Ammon's horn (tissue), 1 donor: ENCODE data around the gene PLEK.
"Not testable (repeated sequence)": the region's sequence is repeated elsewhere in the genome, so short reads cannot be mapped to it uniquely, and the experiment has no call there.

ENCODE experiments used
- DNase-seq: peaks from one replicate; pipeline ENCODE4 v3.0.0-alpha.2; 2016; ENCODE audit warnings: low spot score

Gene PLEK

GRCh38 chr2:68365087-68365486 lies at the start of gene PLEK:
Gene PLEK (plus strand): TSS chr2:68365282. CDS start chr2:68365352, 70 bp downstream.
- peak; percentile 72 for DNase-seq

- no peak for DNase-seq
Observed at GRCh38 chr2:68316111-68316510, 49.0 kb upstream of the PLEK start.

GRCh38 chr2:68317971-68318913 lies 46.8 kb upstream of the PLEK start:
- DNase-seq: peak; percentile 55

- DNase-seq: peak; percentile 46
Observed at GRCh38 chr2:68318914-68319397, 46.1 kb upstream of the PLEK start.

GRCh38 chr2:68319398-68320117 lies 45.5 kb upstream of the PLEK start, which contains the start of gene CNRIP1:
Gene CNRIP1 (minus strand): TSS chr2:68319949. CDS start chr2:68319400, 549 bp downstream.
- peak; percentile 74 for DNase-seq

- peak; percentile 16 for DNase-seq
Observed at GRCh38 chr2:68320118-68320641, 44.9 kb upstream of the PLEK start.

- DNase-seq: no peak
Observed at GRCh38 chr2:68325056-68325455, 40.0 kb upstream of the PLEK start.

GRCh38 chr2:68328901-68329300 lies 36.2 kb upstream of the PLEK start:
- DNase-seq: no peak

GRCh38 chr2:68330691-68331090 lies 34.4 kb upstream of the PLEK start:
- DNase-seq: no peak

GRCh38 chr2:68333009-68333408 lies 32.1 kb upstream of the PLEK start:
- no peak for DNase-seq

- no peak for DNase-seq
Observed at GRCh38 chr2:68333931-68334330, 31.2 kb upstream of the PLEK start.

- DNase-seq: no peak
Observed at GRCh38 chr2:68336192-68336591, 28.9 kb upstream of the PLEK start.

GRCh38 chr2:68340226-68341061 lies 24.6 kb upstream of the PLEK start:
- peak; percentile 69 for DNase-seq

GRCh38 chr2:68341062-68341329 lies 24.1 kb upstream of the PLEK start:
- no peak for DNase-seq

- no peak for DNase-seq
Observed at GRCh38 chr2:68341583-68341982, 23.5 kb upstream of the PLEK start.

GRCh38 chr2:68342470-68342869 lies 22.6 kb upstream of the PLEK start:
- DNase-seq: no peak

GRCh38 chr2:68344031-68344430 lies 21.1 kb upstream of the PLEK start:
- no peak for DNase-seq

- no peak for DNase-seq
Observed at GRCh38 chr2:68345129-68345875, 19.8 kb upstream of the PLEK start.

GRCh38 chr2:68349091-68349490 lies 16.0 kb upstream of the PLEK start:
- not testable (repeated sequence) for DNase-seq

GRCh38 chr2:68351997-68352396 lies 13.1 kb upstream of the PLEK start:
- no peak for DNase-seq
